DND-41 (cell line): Measurements from ENCODE around the gene KRT32.

Experiments
- EZH2 ChIP-seq: IDR thresholded peaks from 3 replicates; pipeline ENCODE4 v1.6.1; 2012; ENCODE audit warnings: borderline replicate concordance, low read depth, mild to moderate bottlenecking, moderate library complexity, low read length, inconsistent platforms; ENCODE audit not compliant: severe bottlenecking
- TF ChIP-seq, protein P1 (sequence below): IDR thresholded peaks from 2 replicates; pipeline ENCODE4 v1.5.1; 2012; ENCODE audit warnings: borderline replicate concordance, low read length, moderate library complexity, mild to moderate bottlenecking; ENCODE audit not compliant: poor library complexity, severe bottlenecking; ENCODE audit errors: extremely low read depth

DNA sequence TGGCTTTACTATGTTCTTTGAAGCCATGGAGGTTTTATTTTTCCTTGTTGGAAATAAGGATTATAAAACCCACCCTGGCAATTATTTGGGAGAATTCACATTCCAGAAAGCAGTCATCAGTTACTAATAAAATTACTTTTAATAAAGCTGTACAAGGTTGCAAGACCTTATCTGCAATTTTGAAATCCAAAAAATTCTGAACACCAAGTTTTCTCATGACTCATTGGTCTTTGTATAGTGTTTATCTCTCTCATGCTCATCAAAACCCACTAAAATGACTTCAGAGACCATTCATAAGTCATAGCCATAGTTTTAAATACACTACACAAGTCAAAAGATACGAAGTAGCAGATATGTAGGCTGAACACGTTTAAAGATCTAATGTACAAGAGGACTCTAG, 20.4 kb downstream of the KRT32 start:
- TF ChIP-seq EZH2, result no peak
- TF ChIP-seq, protein P1, sequence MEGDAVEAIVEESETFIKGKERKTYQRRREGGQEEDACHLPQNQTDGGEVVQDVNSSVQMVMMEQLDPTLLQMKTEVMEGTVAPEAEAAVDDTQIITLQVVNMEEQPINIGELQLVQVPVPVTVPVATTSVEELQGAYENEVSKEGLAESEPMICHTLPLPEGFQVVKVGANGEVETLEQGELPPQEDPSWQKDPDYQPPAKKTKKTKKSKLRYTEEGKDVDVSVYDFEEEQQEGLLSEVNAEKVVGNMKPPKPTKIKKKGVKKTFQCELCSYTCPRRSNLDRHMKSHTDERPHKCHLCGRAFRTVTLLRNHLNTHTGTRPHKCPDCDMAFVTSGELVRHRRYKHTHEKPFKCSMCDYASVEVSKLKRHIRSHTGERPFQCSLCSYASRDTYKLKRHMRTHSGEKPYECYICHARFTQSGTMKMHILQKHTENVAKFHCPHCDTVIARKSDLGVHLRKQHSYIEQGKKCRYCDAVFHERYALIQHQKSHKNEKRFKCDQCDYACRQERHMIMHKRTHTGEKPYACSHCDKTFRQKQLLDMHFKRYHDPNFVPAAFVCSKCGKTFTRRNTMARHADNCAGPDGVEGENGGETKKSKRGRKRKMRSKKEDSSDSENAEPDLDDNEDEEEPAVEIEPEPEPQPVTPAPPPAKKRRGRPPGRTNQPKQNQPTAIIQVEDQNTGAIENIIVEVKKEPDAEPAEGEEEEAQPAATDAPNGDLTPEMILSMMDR, result no peak
